Globus pallidus (tissue), 1 donor: ENCODE measurements around the gene ROBO4.

Experiments
- DNase-seq: peaks from one replicate; pipeline ENCODE4 v3.0.0-alpha.2; 2015; ENCODE audit warnings: low spot score

Gene ROBO4

DNA sequence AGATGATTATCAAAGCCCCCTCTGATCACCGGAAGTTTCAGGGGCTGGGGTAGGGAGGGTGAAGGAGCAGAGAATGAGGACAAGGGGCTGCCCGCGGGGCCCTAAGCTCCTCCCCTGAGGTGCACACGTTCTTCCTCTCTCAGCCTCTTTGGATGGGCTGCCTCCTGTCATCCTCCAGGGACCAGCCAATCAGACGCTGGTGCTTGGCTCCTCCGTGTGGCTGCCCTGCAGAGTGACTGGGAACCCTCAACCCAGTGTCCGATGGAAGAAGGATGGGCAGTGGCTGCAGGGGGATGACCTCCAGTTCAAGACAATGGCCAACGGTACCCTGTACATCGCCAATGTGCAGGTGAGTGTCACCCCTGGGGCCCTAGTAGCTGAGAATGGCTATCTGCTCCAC lies 24.9 kb downstream of the ROBO4 start:
- no peak for DNase-seq

DNA sequence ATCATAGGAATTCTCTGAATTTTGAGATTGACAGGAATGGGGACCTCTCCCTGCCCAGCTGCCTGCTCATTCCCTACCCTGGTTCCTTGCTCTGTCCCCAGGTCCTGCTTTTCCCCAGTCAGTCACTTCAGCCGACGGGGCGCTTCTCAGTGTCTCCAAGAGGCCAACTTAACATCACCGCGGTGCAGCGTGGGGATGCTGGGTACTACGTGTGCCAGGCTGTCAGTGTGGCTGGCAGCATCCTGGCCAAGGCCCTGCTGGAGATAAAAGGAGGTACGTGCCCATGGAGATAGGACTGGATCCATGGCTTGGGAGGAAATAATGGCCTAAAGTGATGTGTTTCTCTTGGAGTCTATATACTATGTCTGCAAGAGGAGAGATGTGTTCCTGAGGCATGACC lies 25.4 kb downstream of the ROBO4 start:
- DNase-seq: no peak

DNA sequence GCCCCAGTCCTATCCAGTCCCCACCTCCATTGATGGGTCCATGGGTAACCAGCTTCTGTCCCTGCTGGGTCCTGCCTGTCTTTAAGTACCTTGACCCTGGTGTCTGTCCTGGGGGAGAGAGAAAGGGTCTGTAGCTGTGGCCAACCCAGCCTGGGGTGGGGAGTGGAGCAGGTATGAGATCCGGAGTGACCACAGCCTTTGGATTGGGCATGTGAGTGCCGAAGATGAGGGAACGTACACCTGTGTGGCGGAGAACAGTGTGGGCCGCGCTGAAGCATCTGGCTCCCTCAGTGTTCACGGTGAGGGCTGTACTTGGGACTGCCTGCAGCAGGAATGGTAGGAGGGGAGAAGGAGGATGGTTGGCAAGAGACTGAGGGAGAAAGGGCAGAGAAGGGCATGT lies 27.2 kb downstream of the ROBO4 start:
- DNase-seq: no peak

DNA sequence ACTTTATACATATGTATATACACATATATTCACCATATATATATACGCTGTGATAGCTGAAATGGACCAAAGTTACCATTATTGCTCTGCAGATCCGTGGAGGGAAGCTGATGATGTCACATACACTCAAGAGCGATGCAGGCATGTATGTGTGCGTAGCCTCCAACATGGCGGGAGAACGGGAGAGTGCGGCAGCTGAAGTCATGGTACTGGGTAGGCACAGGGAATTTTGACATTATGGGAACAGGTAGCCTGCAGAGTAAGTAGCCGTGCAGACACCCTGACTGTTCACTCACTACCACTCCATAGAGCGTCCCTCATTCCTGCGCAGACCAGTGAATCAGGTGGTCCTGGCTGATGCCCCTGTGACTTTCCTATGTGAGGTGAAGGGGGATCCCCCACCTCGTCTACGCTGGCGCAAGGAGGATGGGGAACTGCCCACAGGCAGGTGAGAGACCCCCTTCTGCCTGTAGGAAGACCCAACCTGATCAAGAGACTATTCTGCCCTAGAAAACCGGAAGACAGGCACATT lies 27.7 kb downstream of the ROBO4 start:
- DNase-seq: no peak

DNA sequence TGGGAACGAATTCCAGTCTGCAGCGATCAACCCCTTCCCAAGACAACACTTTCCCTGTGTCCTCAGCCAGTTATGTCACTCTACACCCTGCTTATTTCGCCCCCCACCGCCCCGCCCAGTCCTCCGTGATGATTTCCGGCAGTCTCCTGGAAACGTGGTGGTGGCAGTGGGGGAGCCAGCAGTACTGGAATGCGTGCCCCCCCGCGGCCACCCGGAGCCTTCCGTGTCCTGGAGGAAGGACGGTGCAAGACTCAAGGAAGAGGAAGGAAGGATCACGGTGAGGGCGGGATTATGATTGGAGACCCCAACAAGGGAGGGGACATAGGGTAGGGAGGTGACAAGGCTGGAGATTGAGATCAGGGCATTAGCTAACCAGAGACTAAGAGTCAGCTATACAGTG lies 28.3 kb downstream of the ROBO4 start:
- no peak for DNase-seq

DNA sequence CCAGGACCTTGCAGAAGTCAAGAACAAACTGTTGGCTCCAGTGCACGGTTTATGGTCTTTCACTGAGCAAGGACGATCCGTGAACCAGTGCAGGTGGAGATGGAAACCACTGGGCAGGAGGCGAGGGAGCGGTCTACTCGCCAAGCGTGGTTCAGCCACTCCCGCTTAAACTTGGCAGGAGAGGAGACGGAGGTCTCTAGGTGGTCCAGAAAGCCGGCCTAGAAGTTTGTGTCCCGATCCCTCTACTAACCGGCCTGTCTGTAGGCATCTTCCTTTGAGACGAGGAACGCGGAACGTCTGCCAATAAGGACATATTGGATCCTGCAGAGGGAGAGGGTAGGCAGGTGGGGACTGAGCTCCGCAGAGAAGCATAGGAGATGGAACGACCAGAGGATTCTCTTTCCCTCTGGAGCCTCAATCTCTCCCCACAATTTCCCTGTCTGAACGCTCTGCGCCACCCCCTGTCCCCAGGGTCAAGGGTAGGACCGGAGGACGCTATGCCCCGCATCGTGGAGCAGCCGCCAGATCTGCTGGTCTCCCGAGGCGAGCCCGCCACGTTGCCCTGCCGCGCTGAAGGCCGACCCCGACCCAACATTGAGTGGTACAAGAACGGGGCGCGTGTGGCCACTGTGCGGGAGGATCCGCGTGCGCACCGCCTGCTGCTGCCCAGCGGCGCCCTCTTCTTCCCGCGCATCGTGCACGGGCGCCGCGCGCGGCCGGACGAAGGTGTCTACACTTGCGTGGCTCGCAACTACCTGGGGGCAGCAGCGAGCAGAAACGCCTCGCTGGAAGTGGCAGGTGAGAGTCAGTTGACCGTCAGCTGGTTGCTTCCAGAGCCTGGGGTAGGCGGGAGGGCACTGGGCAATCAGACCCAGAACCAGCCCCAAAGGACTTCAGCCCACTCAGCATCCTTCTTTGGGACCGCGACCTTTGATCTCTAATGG lies 29.1 kb downstream of the ROBO4 start:
- DNase-seq: no peak

DNA sequence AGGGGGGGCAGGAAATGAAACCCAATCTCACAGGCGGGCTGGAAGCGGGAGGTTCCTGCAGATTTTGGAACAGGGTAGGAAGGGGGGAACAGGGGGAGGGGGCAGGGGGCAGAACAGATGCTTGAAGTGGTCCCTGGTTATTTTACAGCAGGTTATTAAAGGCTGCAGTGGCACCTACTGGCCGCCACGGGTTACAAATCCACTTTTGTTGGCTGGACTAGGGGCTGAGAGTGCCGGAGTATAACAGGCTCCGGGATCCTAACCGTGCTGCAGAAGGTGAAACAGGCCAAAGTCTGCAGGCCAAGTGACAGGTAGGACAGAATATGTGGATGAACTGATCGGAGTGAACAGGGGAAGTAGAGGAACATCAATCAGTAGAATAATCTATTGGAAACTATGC lies 30.0 kb downstream of the ROBO4 start:
- DNase-seq: no peak

DNA sequence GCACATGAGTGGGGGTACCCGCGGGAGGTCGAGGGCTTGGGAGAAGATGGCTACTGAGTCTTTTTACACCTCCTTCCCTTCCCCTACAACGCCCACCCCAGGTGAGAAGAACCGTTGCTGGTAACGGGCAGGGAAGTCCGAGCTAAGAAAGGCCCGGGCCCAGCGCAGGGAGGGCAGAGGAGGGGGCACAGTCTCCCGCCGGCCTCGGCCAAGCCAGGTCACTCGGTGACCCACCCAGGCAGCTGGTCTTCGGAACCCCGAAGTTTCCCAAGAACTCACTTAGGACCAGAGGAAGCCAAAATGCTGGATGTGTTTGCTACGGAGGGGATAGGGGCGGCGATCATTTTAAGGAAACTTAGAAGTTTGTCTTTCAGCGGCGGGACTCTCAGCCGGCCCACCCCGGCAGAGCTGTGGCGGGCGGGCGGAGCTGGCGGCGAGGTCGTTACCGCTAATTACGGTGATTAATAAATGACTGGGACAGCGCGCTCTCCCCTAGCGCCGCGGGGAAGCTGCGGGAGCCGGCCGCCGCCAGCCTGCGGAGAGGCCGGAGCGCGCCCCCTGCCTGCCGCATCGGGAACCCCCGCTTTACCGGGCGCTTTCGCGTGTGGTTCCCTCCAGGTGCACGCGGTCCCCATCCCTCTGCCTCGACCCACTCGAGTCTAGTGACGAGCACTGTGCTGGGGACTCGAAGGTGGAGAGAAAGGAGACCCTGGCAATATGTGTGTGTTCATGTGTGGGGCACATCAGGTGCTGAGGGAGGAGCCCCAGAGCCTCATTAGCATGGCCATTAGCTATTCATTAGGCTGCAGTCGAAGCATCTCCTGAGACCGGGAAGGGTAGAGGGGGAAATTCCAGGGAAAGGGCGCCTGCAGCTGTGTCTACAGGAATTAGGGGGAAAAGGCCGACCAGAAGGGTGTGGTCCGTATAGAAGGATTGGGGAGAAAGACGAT lies 31.5 kb downstream of the ROBO4 start:
- DNase-seq: no peak

DNA sequence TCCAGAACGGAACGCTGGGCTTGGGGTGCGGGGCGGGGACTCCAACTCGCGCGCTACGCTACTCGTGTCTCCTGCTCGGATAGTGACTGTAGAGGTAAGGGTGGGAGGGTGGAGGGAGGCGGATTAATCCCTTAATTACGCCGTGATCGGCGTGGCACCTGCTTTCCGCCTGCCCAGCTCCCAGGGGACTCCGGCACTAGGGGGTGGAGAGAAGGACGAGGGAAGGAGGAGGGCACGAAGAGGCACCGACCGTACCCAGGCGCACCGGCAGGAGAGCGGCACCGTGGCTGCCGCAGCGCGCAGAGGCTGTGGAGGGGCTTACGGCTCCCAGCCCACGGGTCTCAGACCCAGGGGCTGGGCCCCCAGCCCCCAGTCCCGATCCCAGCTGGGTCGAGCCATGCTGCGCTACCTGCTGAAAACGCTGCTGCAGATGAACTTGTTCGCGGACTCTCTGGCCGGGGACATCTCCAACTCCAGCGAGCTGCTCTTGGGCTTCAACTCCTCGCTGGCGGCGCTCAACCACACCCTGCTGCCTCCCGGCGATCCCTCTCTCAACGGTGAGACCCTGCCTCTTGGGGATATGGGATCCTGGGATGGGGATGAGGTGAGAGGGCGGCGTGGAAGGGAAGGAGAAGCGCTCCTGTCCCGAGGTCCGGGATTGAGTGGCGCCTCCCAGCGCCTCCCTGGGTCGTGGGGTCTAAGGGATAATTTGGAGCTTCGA lies 32.3 kb downstream of the ROBO4 start, which contains the start of gene ROBO3:
Gene ROBO3, plus strand, starts transcription at position 252 of the 721 bp plus-strand sequence. Its CDS starts 146 bp downstream, at position 398.
- DNase-seq: no peak

DNA sequence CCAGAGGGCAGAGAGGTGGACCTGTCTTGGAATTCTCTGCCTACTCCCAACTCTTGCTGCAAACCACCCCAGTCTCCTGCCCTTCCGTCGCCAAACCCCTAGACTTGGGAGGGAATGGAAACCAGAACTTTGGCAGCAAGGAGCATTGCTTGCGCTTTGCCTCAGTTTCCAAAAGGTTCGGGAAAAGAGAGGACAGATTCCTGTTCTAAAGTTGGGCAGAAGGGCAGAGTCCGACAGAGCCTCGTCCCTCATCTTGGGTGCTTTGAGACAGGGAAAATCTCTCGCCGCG lies 32.8 kb downstream of the ROBO4 start:
- no peak for DNase-seq

DNA sequence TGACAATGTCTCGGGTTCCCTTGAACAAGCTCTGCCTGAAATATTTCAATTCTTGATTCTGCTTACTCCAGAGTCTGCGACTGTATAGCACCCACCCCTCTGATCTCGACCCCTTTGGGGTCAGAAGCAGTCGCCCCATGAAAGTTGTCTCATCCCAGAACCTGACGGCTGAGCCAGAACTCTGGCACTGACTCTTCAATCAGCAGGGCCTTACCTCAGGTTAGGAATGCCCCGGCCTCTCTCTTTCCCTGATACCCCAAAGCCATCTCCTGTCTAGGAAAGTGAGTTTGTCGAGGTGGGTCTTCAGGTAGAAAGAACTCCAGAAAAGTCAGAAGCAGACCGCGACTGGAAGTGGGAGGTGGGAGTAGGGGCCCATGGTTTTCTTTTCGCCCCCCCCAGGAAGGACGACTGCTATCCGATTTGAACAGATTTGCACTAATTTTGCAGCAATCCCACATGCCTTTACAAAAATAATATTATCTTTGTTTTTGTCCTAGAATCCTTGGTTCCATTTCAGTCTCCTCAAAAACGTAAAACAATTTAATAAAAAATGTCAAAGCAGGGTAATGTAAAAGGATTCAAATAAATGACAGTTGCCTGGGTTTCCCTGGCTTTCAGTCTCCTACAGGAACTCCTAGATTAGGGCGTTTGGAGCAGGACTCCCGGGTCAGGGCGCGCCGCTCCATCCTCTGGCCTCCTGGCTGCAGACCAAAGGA lies 33.3 kb downstream of the ROBO4 start:
- no peak for DNase-seq

DNA sequence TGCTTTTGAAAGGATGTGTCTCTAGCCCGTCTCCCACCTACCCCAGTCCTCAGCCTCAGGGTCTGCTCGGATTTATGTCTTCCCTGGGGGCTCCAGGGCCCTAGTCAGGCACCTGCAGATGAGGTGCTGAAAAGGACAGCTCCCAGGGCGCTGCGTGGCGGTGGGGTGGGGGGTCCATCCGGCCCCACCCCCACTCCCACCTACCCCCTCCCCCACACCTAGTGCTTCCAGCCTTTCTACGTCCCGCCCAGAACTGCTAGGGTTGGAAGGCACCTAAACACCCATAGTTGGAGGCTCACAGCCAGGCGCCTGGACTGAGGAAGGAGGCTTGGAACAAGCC lies 33.9 kb downstream of the ROBO4 start:
- no peak for DNase-seq

DNA sequence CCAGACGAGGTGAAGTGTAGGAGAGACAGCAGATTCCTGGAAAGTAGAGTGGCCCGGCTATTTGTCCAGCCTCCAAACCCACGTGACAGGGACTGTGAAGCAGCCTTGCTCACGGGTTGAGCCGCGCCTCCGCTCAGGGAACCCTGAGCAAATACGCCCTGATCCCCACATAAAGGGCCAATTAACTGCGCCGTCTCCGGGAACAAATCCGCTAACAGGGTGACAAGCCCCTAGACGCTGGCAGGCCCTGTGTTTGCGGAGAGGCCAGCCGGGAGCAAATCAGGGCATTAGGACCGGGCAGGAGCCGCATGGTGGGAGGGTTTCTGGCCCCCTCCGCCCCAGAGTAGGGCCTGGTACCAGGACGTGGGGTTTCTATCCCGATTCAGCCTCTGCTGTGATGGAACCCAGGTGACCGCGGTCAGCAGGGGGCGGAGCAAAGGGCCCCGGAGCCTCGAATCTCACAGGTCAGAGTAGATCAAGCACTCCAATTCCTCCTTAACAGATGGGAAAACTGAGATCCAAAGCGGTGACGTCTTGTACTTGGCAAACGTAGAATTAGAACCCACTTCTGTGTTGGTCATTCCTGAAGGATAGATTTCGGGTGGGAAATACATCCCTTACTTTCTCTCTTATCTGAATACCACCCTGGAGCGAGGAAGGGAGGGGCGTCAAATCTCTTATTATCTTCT lies 34.4 kb downstream of the ROBO4 start:
- peak; percentile 50 for DNase-seq

DNA sequence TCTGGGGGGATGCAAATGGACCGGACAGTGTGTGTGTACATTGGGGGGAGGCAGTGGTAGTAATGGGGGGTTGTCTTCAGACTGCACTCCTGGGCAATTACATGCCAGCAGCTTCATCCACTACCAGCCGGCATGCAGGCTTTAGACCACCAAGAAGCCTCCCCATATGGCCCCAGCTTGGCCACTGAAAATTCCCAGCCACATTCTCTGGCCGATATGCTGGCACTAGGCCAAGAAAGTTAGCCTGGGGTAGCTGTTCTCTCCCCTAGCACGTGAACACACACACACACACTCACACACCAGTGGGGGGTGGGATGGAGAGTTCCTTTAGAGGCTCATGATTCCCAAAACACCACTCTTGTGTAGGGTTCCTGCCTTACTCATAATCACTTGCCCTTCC lies 36.0 kb downstream of the ROBO4 start:
- DNase-seq: no peak

DNA sequence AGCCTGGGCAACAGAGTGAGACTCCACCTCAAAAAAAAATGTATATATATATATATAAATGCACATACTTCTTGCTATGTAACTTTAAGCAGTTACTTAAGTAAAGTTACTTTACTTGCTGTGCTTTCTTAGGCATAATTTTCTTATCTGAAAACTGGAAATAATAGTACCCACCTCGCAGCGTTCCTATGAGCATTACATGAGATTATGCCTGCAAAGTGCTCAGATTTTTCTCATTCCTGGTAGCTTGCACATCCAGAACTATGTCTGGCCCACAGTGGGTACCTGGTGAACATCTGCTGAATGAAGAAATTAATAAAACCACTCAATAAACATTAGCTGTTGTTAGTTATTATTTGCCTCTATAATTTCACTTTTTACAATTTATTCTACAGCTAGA lies 38.5 kb downstream of the ROBO4 start:
- no peak for DNase-seq

DNA sequence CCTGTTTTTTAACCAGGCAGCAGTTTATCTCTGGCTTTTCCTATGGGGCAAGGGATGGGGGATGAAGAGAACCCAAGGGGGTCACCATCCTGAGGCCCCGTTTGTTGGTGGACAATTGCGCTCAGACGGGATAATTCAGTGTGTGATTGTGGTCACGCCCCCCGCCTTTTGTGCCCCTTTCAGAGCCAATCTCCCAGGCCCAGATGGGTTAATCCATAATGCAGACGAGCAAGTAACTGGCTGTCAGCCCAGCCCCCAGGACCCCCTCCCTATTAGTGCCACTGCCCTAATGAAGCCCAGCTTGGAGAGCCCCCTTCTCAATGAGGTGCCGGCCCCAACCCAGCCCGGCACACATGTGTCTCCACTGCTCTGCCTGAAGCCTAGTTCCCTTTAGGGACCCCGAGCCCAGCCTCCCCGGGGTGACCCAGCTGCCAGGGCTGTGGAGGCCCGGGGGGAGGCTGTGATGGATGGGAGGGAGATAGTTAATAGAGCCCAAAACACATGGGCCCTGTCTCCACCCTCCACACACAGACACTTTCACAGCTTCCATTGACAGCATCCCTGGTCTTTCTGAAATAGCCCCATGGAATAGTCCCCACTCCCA lies 51.5 kb downstream of the ROBO4 start:
- DNase-seq: no peak

DNA sequence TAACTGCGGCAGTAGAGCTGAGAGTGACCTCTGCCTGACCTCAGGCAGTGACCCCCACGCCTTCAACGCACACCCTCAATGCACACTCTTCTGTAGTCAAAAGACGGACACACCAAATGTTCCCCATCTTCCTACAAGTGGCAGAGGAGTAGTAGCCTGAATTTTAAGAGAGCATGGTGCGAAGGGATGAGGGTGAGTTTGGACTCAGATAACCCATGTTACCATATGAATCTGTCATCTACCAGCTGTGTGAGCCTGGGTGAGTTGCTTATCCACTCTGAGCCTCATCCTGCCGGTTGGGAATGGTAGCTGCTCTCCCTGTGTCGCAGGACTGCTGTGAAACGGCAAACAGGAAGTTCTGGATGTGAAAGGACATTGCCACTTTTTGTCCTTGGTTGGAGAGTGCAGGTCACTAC lies 53.0 kb downstream of the ROBO4 start:
- DNase-seq: no peak

DNA sequence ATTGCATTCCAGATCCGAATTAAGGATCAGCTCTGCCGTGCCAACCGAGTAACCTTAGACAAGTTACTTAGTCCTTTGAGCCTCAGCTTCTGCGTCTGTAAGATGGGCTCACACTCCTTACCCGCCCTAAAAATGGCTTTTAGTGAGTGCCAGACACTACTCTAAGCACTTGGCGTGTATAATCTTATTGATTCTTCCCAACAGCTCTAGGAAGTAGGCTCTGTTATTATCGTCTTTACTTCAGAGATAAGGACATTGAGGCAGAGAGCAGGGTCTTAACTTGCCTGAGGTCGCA lies 54.1 kb downstream of the ROBO4 start:
- no peak for DNase-seq

DNA sequence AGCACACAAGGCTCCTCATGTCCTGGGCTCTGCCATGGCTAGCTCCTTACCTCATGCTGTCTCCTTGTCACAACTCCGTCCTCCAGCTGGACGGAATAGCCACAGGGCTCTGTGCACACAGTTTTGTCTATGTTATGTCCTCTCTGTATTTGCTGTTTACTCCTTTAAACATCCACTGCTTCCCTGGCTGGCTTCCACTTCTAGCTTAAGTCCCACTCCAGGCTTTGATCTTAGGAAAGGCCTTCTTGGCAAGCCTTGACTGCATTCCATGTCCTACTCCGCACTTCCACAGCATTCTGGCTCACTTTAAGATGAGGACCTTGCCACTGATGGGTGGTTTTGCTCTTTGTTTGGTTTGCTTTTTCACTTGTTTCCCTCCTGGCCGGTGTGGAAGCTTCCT lies 55.4 kb downstream of the ROBO4 start:
- DNase-seq: no peak

DNA sequence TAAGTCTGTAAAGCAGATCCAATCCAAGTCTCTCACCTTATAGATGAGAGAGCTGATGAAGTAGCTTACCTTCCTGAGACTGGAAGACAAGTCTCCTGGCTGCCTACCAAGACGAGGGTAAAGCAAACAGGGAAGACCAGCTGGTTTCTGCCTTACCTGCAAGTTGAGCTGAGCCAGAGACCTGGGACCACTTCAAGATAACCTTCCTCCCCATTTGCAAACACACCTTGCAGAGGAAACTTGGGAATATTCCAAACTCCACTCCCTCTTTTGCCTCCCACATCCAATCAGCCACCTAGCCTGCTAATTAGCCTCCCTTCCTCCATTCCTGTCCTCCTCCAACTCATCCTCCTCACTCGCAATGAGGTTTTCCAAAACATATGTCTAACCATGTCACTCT lies 55.8 kb downstream of the ROBO4 start:
- no peak for DNase-seq

DNA sequence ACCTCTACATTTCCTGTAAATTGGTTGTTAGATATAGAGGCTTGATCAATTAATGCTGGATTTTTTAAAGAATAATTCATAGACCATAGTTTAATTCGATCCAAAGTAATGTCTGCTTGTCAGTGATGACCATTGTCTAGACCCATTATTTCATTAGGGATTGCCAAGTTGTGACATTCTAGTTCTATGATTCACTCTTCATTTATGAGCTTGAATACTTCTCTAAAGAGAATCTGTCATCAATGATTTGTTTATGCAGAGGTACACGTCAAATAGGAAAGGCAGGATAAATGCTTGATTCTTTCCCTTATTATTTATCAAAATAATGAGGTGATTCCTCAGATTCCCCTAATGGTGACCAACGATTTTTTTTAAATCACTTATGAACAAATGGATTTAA lies 56.5 kb downstream of the ROBO4 start:
- DNase-seq: no peak
